Stimulated activated naive CD8-positive, alpha-beta T cell treated with anti-CD3 and anti-CD28 coated beads, Interleukin-15, Interleukin-2, amounts not matched to agents 100 ng/mL and 50 ng/mL, for 24 hours (primary cell): ENCODE results near the gene RELT.

Experiments used
- H3K27ac Mint-ChIP-seq: one replicate; pipeline ENCODE4 v1.8.0; 2021; ENCODE audit warnings: mild to moderate bottlenecking, mixed read lengths
- H3K27me3 Mint-ChIP-seq: one replicate; pipeline ENCODE4 v1.8.0; 2021; ENCODE audit warnings: mixed read lengths
- H3K36me3 Mint-ChIP-seq: one replicate; pipeline ENCODE4 v1.8.0; 2021; ENCODE audit warnings: low read depth, mixed read lengths
- H3K4me1 Mint-ChIP-seq: one replicate; pipeline ENCODE4 v1.8.0; 2021; ENCODE audit warnings: low read depth, mixed read lengths
- H3K4me3 Mint-ChIP-seq: one replicate; pipeline ENCODE4 v1.8.0; 2021; ENCODE audit warnings: mild to moderate bottlenecking, mixed read lengths
- H3K9me3 Mint-ChIP-seq: one replicate; pipeline ENCODE4 v1.8.0; 2021; ENCODE audit warnings: mixed read lengths

Gene RELT

GRCh38 chr11:73343076-73343873 is 32.9 kb upstream of the RELT start:
- no peak overlapping the region for H3K4me3 Mint-ChIP-seq
- no peaks in the 10 kb centered on the region for H3K27me3 Mint-ChIP-seq
- no peak overlapping the region for H3K27ac Mint-ChIP-seq
- no peaks in the 10 kb centered on the region for H3K9me3 Mint-ChIP-seq
- no peaks in the 10 kb centered on the region for H3K36me3 Mint-ChIP-seq
- H3K4me1 Mint-ChIP-seq: no peaks in the 10 kb centered on the region

- no peaks in the 10 kb centered on the region for H3K27me3 Mint-ChIP-seq
- H3K4me3 Mint-ChIP-seq: no peak overlapping the region
- no peaks in the 10 kb centered on the region for H3K4me1 Mint-ChIP-seq
- no peaks in the 10 kb centered on the region for H3K9me3 Mint-ChIP-seq
- H3K36me3 Mint-ChIP-seq: no peaks in the 10 kb centered on the region
- H3K27ac Mint-ChIP-seq: no peak overlapping the region
Measured at GRCh38 chr11:73344191-73344607, 32.0 kb upstream of the RELT start.

GRCh38 chr11:73345481-73346160 is 30.6 kb upstream of the RELT start:
- Mint-ChIP-seq H3K27ac (no peak overlapping the region), H3K4me1 (no peaks in the 10 kb centered on the region), H3K4me3 (no peak overlapping the region), H3K36me3 (no peaks in the 10 kb centered on the region), H3K9me3 (no peaks in the 10 kb centered on the region), H3K27me3 (no peaks in the 10 kb centered on the region)

- no peaks in the 10 kb centered on the region for H3K4me1 Mint-ChIP-seq
- no peak overlapping the region for H3K4me3 Mint-ChIP-seq
- H3K27me3 Mint-ChIP-seq: no peaks in the 10 kb centered on the region
- no peaks in the 10 kb centered on the region for H3K9me3 Mint-ChIP-seq
- H3K36me3 Mint-ChIP-seq: no peaks in the 10 kb centered on the region
- H3K27ac Mint-ChIP-seq: no peak overlapping the region
Measured at GRCh38 chr11:73346186-73346935, 29.8 kb upstream of the RELT start.

- H3K4me3 Mint-ChIP-seq: no peak overlapping the region
- H3K36me3 Mint-ChIP-seq: no peaks in the 10 kb centered on the region
- H3K27me3 Mint-ChIP-seq: no peaks in the 10 kb centered on the region
- no peak overlapping the region for H3K27ac Mint-ChIP-seq
- H3K9me3 Mint-ChIP-seq: no peaks in the 10 kb centered on the region
- no peaks in the 10 kb centered on the region for H3K4me1 Mint-ChIP-seq
Measured at GRCh38 chr11:73347067-73347466, 29.1 kb upstream of the RELT start.

- Mint-ChIP-seq H3K27ac (no peak overlapping the region), H3K9me3 (no peaks in the 10 kb centered on the region), H3K4me1 (no peaks in the 10 kb centered on the region), H3K4me3 (no peak overlapping the region), H3K36me3 (no peaks in the 10 kb centered on the region), H3K27me3 (no peaks in the 10 kb centered on the region)
Measured at GRCh38 chr11:73348838-73349237, 27.4 kb upstream of the RELT start.

GRCh38 chr11:73349633-73350032 is 26.6 kb upstream of the RELT start:
- H3K36me3 Mint-ChIP-seq: no peaks in the 10 kb centered on the region
- H3K27me3 Mint-ChIP-seq: no peaks in the 10 kb centered on the region
- no peaks in the 10 kb centered on the region for H3K4me1 Mint-ChIP-seq
- no peak overlapping the region for H3K4me3 Mint-ChIP-seq
- no peaks in the 10 kb centered on the region for H3K9me3 Mint-ChIP-seq
- H3K27ac Mint-ChIP-seq: no peak overlapping the region

- H3K9me3 Mint-ChIP-seq: no peaks in the 10 kb centered on the region
- no peak overlapping the region for H3K4me3 Mint-ChIP-seq
- H3K36me3 Mint-ChIP-seq: no peaks in the 10 kb centered on the region
- no peaks in the 10 kb centered on the region for H3K4me1 Mint-ChIP-seq
- no peaks in the 10 kb centered on the region for H3K27me3 Mint-ChIP-seq
- no peak overlapping the region for H3K27ac Mint-ChIP-seq
Measured at GRCh38 chr11:73350908-73351636, 25.1 kb upstream of the RELT start.

GRCh38 chr11:73353422-73353821 is 22.8 kb upstream of the RELT start:
- no peak overlapping the region for H3K27ac Mint-ChIP-seq
- no peaks in the 10 kb centered on the region for H3K27me3 Mint-ChIP-seq
- H3K36me3 Mint-ChIP-seq: no peaks in the 10 kb centered on the region
- no peaks in the 10 kb centered on the region for H3K9me3 Mint-ChIP-seq
- H3K4me3 Mint-ChIP-seq: no peak overlapping the region
- no peaks in the 10 kb centered on the region for H3K4me1 Mint-ChIP-seq

- Mint-ChIP-seq H3K27me3 (no peaks in the 10 kb centered on the region), H3K4me3 (no peak overlapping the region), H3K9me3 (no peaks in the 10 kb centered on the region), H3K36me3 (no peaks in the 10 kb centered on the region), H3K4me1 (no peaks in the 10 kb centered on the region), H3K27ac (no peak overlapping the region)
Measured at GRCh38 chr11:73355109-73355508, 21.1 kb upstream of the RELT start.

GRCh38 chr11:73356979-73357860 is 19.0 kb upstream of the RELT start:
- Mint-ChIP-seq H3K27ac (no peak overlapping the region), H3K36me3 (no peaks in the 10 kb centered on the region), H3K27me3 (no peaks in the 10 kb centered on the region), H3K9me3 (no peaks in the 10 kb centered on the region), H3K4me3 (no peak overlapping the region), H3K4me1 (no peaks in the 10 kb centered on the region)

GRCh38 chr11:73358071-73358470 is 18.1 kb upstream of the RELT start:
- H3K27me3 Mint-ChIP-seq: no peaks in the 10 kb centered on the region
- no peak overlapping the region for H3K27ac Mint-ChIP-seq

GRCh38 chr11:73359341-73359740 is 16.9 kb upstream of the RELT start:
- Mint-ChIP-seq H3K27me3 (no peaks in the 10 kb centered on the region), H3K4me1 (no peaks in the 10 kb centered on the region), H3K9me3 (no peaks in the 10 kb centered on the region), H3K36me3 (no peaks in the 10 kb centered on the region), H3K4me3 (no peak overlapping the region), H3K27ac (no peak overlapping the region)

More at GRCh38 chr11:73358071-73358470, 18.1 kb upstream of the RELT start:
- Mint-ChIP-seq H3K9me3 (no peaks in the 10 kb centered on the region), H3K4me3 (no peak overlapping the region), H3K4me1 (no peaks in the 10 kb centered on the region), H3K36me3 (no peaks in the 10 kb centered on the region)
